ENCODE results near the gene LRFN2. TPM values are rescaled to one million over a fixed set of nuclear protein-coding genes. Genes with fewer than 3 reads are reported as not detected.

Gene LRFN2
- total and polyA plus RNA-seq, 2 donors (not counting 1 experiment from before 2014, with no cell fraction given), result not detected

GRCh38 chr6:40469323-40469722, 117.8 kb downstream of the LRFN2 start:
- TF ChIP-seq EZH2 (IDR thresholded peaks at IDR 0.05; ENCODE audit: borderline replicate concordance, insufficient read depth, low read depth, low read length, poor library complexity, severe bottlenecking) (no peak), CTCF (IDR thresholded peaks at IDR 0.05) (no peak)
- Mint-ChIP-seq H3K27me3 (no peaks in the 10 kb centered on the region), H3K4me1 (no peaks in the 10 kb centered on the region), H3K27ac (no peak overlapping the region), H3K9me3 (ENCODE audit: insufficient read depth) (no peaks in the 10 kb centered on the region), H3K4me3 (no peak overlapping the region)
- Histone ChIP-seq H3K9me3 (ENCODE audit: control extremely low read depth in 1 of 3, control insufficient read depth in 2 of 3, insufficient read depth in 1 of 3, low read length in 2 of 3) (no peaks in the 10 kb centered on the region), H3K36me3 (replicated peaks in 1 of 2; ENCODE audit: control extremely low read depth in 1 of 2, control insufficient read depth in 1 of 2, extremely low read depth in 1 of 2, insufficient read depth in 2 of 2, low read length in 1 of 2) (no peaks in the 10 kb centered on the region), H3K79me2 (ENCODE audit: control insufficient read depth, insufficient read depth, low read length) (no peaks in the 10 kb centered on the region), H3K4me1 (ENCODE audit: control insufficient read depth in 2 of 2, insufficient read depth in 2 of 2, low read length in 2 of 2) (no peaks in the 10 kb centered on the region), H3K4me2 (replicated peaks; ENCODE audit: low read depth, low read length, poor library complexity, severe bottlenecking) (no peak overlapping the region), H4K20me1 (ENCODE audit: control insufficient read depth, insufficient read depth, low read length, poor library complexity, severe bottlenecking) (no peaks in the 10 kb centered on the region), H3K27me3 (replicated peaks in 1 of 4; ENCODE audit: control extremely low read depth in 1 of 4, control insufficient read depth in 3 of 4, insufficient read depth in 4 of 4, low read length in 3 of 4) (peaks cover 0 to 2% (median 0%) of the 10 kb centered on the region in 4 experiments), H2AFZ (ENCODE audit: insufficient read depth, low read depth, low read length, poor library complexity, severe bottlenecking) (no peak overlapping the region), H3K27ac (ENCODE audit: low read length in 2 of 2) (no peak overlapping the region), H3K9ac (ENCODE audit: low read length) (no peak overlapping the region), H3K4me3 (ENCODE audit: control extremely low read depth in 1 of 5, extremely low read depth in 1 of 5, insufficient read depth in 1 of 5, low read depth in 2 of 5, low read length in 4 of 5) (no peak overlapping the region)
- CTCF ChIA-PET, result no interaction called here
- POLR2A ChIA-PET, result no interaction called here
- 100% methylated on average over 2 of the region's 3 CpGs for WGBS (ENCODE audit: insufficient coverage)
- ATAC-seq (ENCODE audit: low read depth), result no peak
- no peak for DNase-seq
- intact Hi-C loops (cut with micrococcal nuclease), result no loop called here

GRCh38 chr6:40466986-40467539, 120.1 kb downstream of the LRFN2 start:
- ATAC-seq (ENCODE audit: low read depth), result no peak
- TF ChIP-seq CTCF (IDR thresholded peaks at IDR 0.05) (no peak), EZH2 (IDR thresholded peaks at IDR 0.05; ENCODE audit: borderline replicate concordance, insufficient read depth, low read depth, low read length, poor library complexity, severe bottlenecking) (no peak)

More at GRCh38 chr6:40466986-40467539, 120.1 kb downstream of the LRFN2 start:
- ChIA-PET POLR2A (no interaction called here), CTCF (no interaction called here)
- Mint-ChIP-seq H3K4me1 (no peaks in the 10 kb centered on the region), H3K4me3 (no peak overlapping the region), H3K9me3 (ENCODE audit: insufficient read depth) (no peaks in the 10 kb centered on the region), H3K27me3 (peaks cover 3% of the 10 kb centered on the region), H3K27ac (no peak overlapping the region)
- Histone ChIP-seq H2AFZ (ENCODE audit: insufficient read depth, low read depth, low read length, poor library complexity, severe bottlenecking) (no peak overlapping the region), H3K27me3 (replicated peaks in 1 of 4; ENCODE audit: control extremely low read depth in 1 of 4, control insufficient read depth in 3 of 4, insufficient read depth in 4 of 4, low read length in 3 of 4) (peaks cover 0 to 2% (median 0%) of the 10 kb centered on the region in 4 experiments), H3K79me2 (ENCODE audit: control insufficient read depth, insufficient read depth, low read length) (no peaks in the 10 kb centered on the region), H3K36me3 (replicated peaks in 1 of 2; ENCODE audit: control extremely low read depth in 1 of 2, control insufficient read depth in 1 of 2, extremely low read depth in 1 of 2, insufficient read depth in 2 of 2, low read length in 1 of 2) (no peaks in the 10 kb centered on the region), H3K27ac (ENCODE audit: low read length in 2 of 2) (no peak overlapping the region), H3K9ac (ENCODE audit: low read length) (no peak overlapping the region), H4K20me1 (ENCODE audit: control insufficient read depth, insufficient read depth, low read length, poor library complexity, severe bottlenecking) (no peaks in the 10 kb centered on the region), H3K9me3 (ENCODE audit: control extremely low read depth in 1 of 3, control insufficient read depth in 2 of 3, insufficient read depth in 1 of 3, low read length in 2 of 3) (no peaks in the 10 kb centered on the region), H3K4me2 (replicated peaks; ENCODE audit: low read depth, low read length, poor library complexity, severe bottlenecking) (no peak overlapping the region), H3K4me1 (ENCODE audit: control insufficient read depth in 2 of 2, insufficient read depth in 2 of 2, low read length in 2 of 2) (no peaks in the 10 kb centered on the region), H3K4me3 (ENCODE audit: control extremely low read depth in 1 of 5, extremely low read depth in 1 of 5, insufficient read depth in 1 of 5, low read depth in 2 of 5, low read length in 4 of 5) (no peak overlapping the region)
- DNase-seq, result no peak
- WGBS (ENCODE audit: insufficient coverage), result 100% methylated on average over 1 of the region's 3 CpGs
- intact Hi-C loops (cut with micrococcal nuclease), result no loop called here
